Astrocyte (in vitro differentiated cells and primary cell): ENCODE data around the gene DOCK11.

Source experiments
- EZH2 ChIP-seq: IDR thresholded peaks from 2 replicates; pipeline ENCODE4 v1.6.1; 2012; ENCODE audit warnings: mild to moderate bottlenecking, low read length, inconsistent platforms; ENCODE audit not compliant: insufficient read depth
- TF ChIP-seq, protein P1 (sequence below): IDR thresholded peaks from 2 replicates; pipeline ENCODE4 v1.5.1; 2011; ENCODE audit warnings: low read depth, mild to moderate bottlenecking, inconsistent platforms, low read length, moderate library complexity; ENCODE audit not compliant: insufficient read depth

DNA sequence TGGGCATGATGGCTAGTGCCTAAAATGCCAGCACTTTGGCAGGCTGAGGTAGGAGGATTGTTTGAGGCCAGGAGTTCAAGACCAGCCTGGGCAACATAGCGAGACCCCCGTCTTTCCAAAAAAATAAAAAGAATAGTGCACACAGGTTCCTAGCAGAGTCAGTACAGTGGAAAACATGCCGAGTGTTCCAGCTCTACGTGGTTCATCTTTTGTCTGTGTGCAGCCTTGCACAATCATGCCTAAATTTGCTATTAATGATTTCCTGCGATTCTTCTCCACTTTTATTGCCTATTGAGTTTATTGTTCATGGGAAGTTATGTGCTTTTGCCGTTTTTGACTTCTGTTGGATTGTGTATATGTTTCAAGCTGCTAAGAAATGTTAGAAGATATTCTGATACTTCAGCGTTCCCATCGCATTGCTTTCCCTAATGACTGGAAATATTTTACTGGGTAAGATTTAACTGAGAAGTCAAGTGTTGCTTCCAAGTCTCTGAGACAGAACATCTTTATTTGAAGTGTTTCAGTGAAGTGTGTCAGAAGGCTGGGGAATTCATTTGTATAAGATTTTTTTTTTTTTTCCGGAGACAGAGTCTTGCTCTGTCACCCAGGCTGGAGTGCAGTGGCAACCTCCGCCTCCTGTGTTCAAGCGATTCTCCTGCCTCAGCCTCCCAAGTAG lies 11.3 kb downstream of the DOCK11 start:
- TF ChIP-seq, protein P1, sequence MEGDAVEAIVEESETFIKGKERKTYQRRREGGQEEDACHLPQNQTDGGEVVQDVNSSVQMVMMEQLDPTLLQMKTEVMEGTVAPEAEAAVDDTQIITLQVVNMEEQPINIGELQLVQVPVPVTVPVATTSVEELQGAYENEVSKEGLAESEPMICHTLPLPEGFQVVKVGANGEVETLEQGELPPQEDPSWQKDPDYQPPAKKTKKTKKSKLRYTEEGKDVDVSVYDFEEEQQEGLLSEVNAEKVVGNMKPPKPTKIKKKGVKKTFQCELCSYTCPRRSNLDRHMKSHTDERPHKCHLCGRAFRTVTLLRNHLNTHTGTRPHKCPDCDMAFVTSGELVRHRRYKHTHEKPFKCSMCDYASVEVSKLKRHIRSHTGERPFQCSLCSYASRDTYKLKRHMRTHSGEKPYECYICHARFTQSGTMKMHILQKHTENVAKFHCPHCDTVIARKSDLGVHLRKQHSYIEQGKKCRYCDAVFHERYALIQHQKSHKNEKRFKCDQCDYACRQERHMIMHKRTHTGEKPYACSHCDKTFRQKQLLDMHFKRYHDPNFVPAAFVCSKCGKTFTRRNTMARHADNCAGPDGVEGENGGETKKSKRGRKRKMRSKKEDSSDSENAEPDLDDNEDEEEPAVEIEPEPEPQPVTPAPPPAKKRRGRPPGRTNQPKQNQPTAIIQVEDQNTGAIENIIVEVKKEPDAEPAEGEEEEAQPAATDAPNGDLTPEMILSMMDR: no peak
- no peak for TF ChIP-seq EZH2
